K562 (cell line): ENCODE data around the gene ACAP3. TPM values are rescaled to one million over a fixed set of nuclear protein-coding genes. Genes with fewer than 3 reads are reported as not detected.

Experiments
- ATAC-seq: fragments of 200-7000 bp; cut with Tn5 transposase; 3 replicates; pipeline ENCODE4 v1.9.1; 2020; ENCODE audit warnings: moderate library complexity
- BruUV-seq: library from RNA; stranded (reverse); fragments of 400-500 nt; replicated peaks from 2 replicates; lab custom pipeline; 2021; lab: Mats Ljungman, UMichigan
- CTCF ChIA-PET: fragments of 300-600 bp; formaldehyde crosslinking; extraction: SDS; loops from one replicate; lab custom pipeline; 2021; ENCODE audit warnings: low intra/inter-chr PET ratio; lab: Yijun Ruan, JAX
- POLR2A ChIA-PET: fragments of 300-600, 350-650 bp; sonication (Branson Sonifier 250); formaldehyde crosslinking; extraction: SDS; loops from one replicate; lab custom pipeline; 2021; ENCODE audit warnings: antibody characterized with exemption, inconsistent platforms; lab: Yijun Ruan, JAX
- DNase-seq, 4 experiments: peaks; one replicate each; pipeline versions ENCODE4 v3.0.0 to v3.0.0-alpha.2; 2011 to 2018; ENCODE audit warnings: low spot score in 3 of 4, mixed read lengths in 3 of 4; ENCODE audit errors: extremely low read depth in 1 of 4
- FAIRE-seq: peaks from 2 replicates; lab custom pipeline; 2011; peaks lifted over from hg19 to GRCh38; lab: Jason Lieb, UNC
- H2AFZ ChIP-seq: 2 replicates; pipeline ENCODE4 v1.6.0; 2011; ENCODE audit warnings: low read depth, low read length, control low read depth, inconsistent platforms
- H3K27ac ChIP-seq: fragments of 200-600 bp; 3 replicates; pipeline ENCODE4 v1.8.0; 2011; ENCODE audit warnings: low read depth, mild to moderate bottlenecking, control low read depth, inconsistent platforms, low read length, moderate library complexity, mixed read lengths; ENCODE audit errors: extremely low read depth
- H3K27me3 ChIP-seq, 2 experiments: fragments of 300-600 bp in 1 of 2; 2 replicates in 1 of 2; 3 replicates in 1 of 2; pipeline versions ENCODE4 v1.6.0 to v1.8.0; 2011; ENCODE audit warnings: inconsistent platforms in 2 of 2, low read length in 2 of 2, mild to moderate bottlenecking in 1 of 2, mixed read lengths in 1 of 2, moderate library complexity in 1 of 2; ENCODE audit not compliant: control insufficient read depth in 2 of 2, insufficient read depth in 2 of 2
- H3K36me3 ChIP-seq: fragments of 300-600 bp; 3 replicates; pipeline ENCODE4 v1.8.0; 2011; ENCODE audit warnings: mild to moderate bottlenecking, low read length, inconsistent platforms; ENCODE audit not compliant: control insufficient read depth, insufficient read depth
- H3K4me1 ChIP-seq, 2 experiments: fragments of 200-600 bp in 1 of 2; replicated peaks in 1 of 2; 2 replicates in 1 of 2; 3 replicates in 1 of 2; pipeline versions ENCODE4 v1.5.1 to v1.8.0; 2011; ENCODE audit warnings: inconsistent platforms in 2 of 2, low read length in 2 of 2, mild to moderate bottlenecking in 1 of 2, mixed read lengths in 1 of 2, moderate library complexity in 1 of 2; ENCODE audit not compliant: control insufficient read depth in 2 of 2, insufficient read depth in 2 of 2
- H3K4me2 ChIP-seq: 2 replicates; pipeline ENCODE4 v1.6.1; 2011; ENCODE audit warnings: low read length, control low read depth, inconsistent platforms, mixed read lengths; ENCODE audit not compliant: insufficient read depth
- H3K4me3 ChIP-seq: fragments of 200-600 bp; sonication (generic), shearing (Covaris generic); 2 replicates; pipeline ENCODE4 v1.5.1; 2016; ENCODE audit warnings: control low read depth, inconsistent platforms
- H3K79me2 ChIP-seq: fragments of 200-600 bp; 3 replicates; pipeline ENCODE4 v1.8.0; 2011; ENCODE audit warnings: low read length, inconsistent platforms; ENCODE audit not compliant: control insufficient read depth, insufficient read depth
- H3K9ac ChIP-seq, 2 experiments: 2 replicates each; pipeline versions ENCODE4 v1.6.0 to v1.6.1; 2011; ENCODE audit warnings: low read depth in 2 of 2, low read length in 2 of 2, control low read depth in 1 of 2, inconsistent platforms in 1 of 2, mild to moderate bottlenecking in 1 of 2, mixed read lengths in 1 of 2; ENCODE audit not compliant: insufficient read depth in 1 of 2
- H3K9me1 ChIP-seq: one replicate; pipeline ENCODE4 v1.6.0; 2011; ENCODE audit warnings: inconsistent platforms, mild to moderate bottlenecking, low read length, moderate library complexity; ENCODE audit not compliant: control insufficient read depth, insufficient read depth
- H3K9me3 ChIP-seq: replicated peaks from 2 replicates; pipeline ENCODE4 v1.5.1; 2011; ENCODE audit warnings: low read depth, low read length, inconsistent platforms; ENCODE audit not compliant: control insufficient read depth, insufficient read depth
- H4K20me1 ChIP-seq: replicated peaks from 2 replicates; pipeline ENCODE4 v1.6.1; 2011; ENCODE audit warnings: low read length, inconsistent platforms, mixed read lengths; ENCODE audit not compliant: control insufficient read depth, insufficient read depth
- LCOR ChIP-seq: sonication (generic); formaldehyde crosslinking; IDR thresholded peaks from 2 replicates; pipeline ENCODE4 v1.8.0; 2022; ENCODE audit warnings: mild to moderate bottlenecking, missing genetic modification reagents
- LEF1 ChIP-seq: fragments of 450-650 bp; IDR thresholded peaks from 2 replicates; pipeline ENCODE4 v1.6.1; 2016; ENCODE audit warnings: mild to moderate bottlenecking
- RBM15 ChIP-seq: fragments of 200-400 bp; formaldehyde crosslinking; IDR thresholded peaks from 2 replicates; pipeline ENCODE4 v1.6.1; 2018; ENCODE audit warnings: mild to moderate bottlenecking, low read length, moderate library complexity; ENCODE audit not compliant: insufficient read depth
- RCOR1 ChIP-seq, 2 experiments: IDR thresholded peaks; 2 replicates each; pipeline ENCODE4 v1.6.1; 2012; ENCODE audit warnings: low read depth in 2 of 2, low read length in 2 of 2, borderline replicate concordance in 1 of 2, improper control_type of control experiment in 1 of 2
- RNF219 ChIP-seq: fragments of 250-450 bp; sonication (Bioruptor Pico); IDR thresholded peaks from 2 replicates; pipeline ENCODE4 v1.5.0; 2022; ENCODE audit warnings: mild to moderate bottlenecking
- SMARCA5 ChIP-seq: fragments of 450-650 bp; IDR thresholded peaks from 2 replicates; pipeline ENCODE4 v1.6.1; 2016
- ZBTB11 ChIP-seq, 3 experiments: fragments of 200-800 bp in 1 of 3; fragments of 250-450 bp in 1 of 3; fragments of 450-650 bp in 1 of 3; sonication (Bioruptor Pico) in 1 of 3; sonication (Bioruptor generic) in 1 of 3; formaldehyde crosslinking in 1 of 3; IDR thresholded peaks; 2 replicates each; pipeline versions ENCODE4 v1.6.1 to v1.8.0; 2016 to 2022; ENCODE audit warnings: mild to moderate bottlenecking in 2 of 3, missing genetic modification characterization in 2 of 3, missing compliant biosample characterization in 1 of 3, moderate library complexity in 1 of 3
- ZBTB49 ChIP-seq: sonication (generic); formaldehyde crosslinking; IDR thresholded peaks from 2 replicates; pipeline ENCODE4 v1.8.0; 2022; ENCODE audit warnings: missing genetic modification reagents, mild to moderate bottlenecking, borderline replicate concordance
- ZFP36 ChIP-seq: fragments of 150-350 bp; IDR thresholded peaks from 2 replicates; pipeline ENCODE4 v1.6.1; 2018; ENCODE audit warnings: low read length, low read depth; ENCODE audit not compliant: partially characterized antibody
- WGBS: fragments of 100-300 bp; shearing (Covaris generic); methylation state at CpG from one replicate; pipeline ENCODE4 v1.1.6; 2016; ENCODE audit warnings: low coverage, mixed read lengths; ENCODE audit not compliant: insufficient coverage; ENCODE audit errors: missing lambda C conversion rate; 5-methylcytosine and 5-hydroxymethylcytosine counted together
- in situ Hi-C: fragments of 300-500 bp; cut with MboI; formaldehyde crosslinking; loops from 4 replicates; pipeline ENCODE4 v1.15.0; 2018; ENCODE audit warnings: inconsistent platforms, mixed read lengths
- intact Hi-C: fragments of 100-400 bp; cut with micrococcal nuclease; formaldehyde crosslinking; loops from 2 replicates; pipeline ENCODE4 v1.14.2; 2022
- polyA plus RNA-seq, 8 experiments: library from polyadenylated mRNA; depleted of rRNA in 4 of 8; stranded (reverse) in 5 of 8; unstranded in 3 of 8; fragments of >200 nt; fragmentation: Nextera tagmentation in 2 of 8; fragmentation: Illumina TruSeq in 1 of 8; extraction: Ambion mirVana in 2 of 8; extraction: Trizol in 1 of 8; gene quantifications; 2 replicates each; pipeline versions ENCODE4 v1.2.1 to v1.2.3, GENCODE V29; 2011 to 2014; ENCODE audit warnings: inconsistent platforms in 1 of 8, missing spikeins in 1 of 8
- total RNA-seq, 7 experiments: library from RNA; depleted of rRNA in 6 of 7; stranded (reverse); fragments of >200 nt in 6 of 7; fragmentation: Illumina TruSeq in 2 of 7; extraction: Trizol in 2 of 7; gene quantifications; 2 replicates each; pipeline versions ENCODE4 v1.2.1 to v1.2.3, GENCODE V29; 2011 to 2021; ENCODE audit warnings: low replicate concordance in 1 of 7

ACAP3 gene
- total and polyA plus RNA-seq, 9 of the 15 experiments (the other 6 are each of a cell fraction or from before 2014, with no cell fraction given): 0.01 to 49.0 (median 12.0) TPM

GRCh38 chr1:1281533-1282321, 26.0 kb downstream of the ACAP3 start:
- peak in 1 of 4 experiments; percentile 29 for DNase-seq
- no peaks in the 10 kb centered on the region for H4K20me1 ChIP-seq
- H3K36me3 ChIP-seq: no peaks in the 10 kb centered on the region
- no peak overlapping the region for H2AFZ ChIP-seq
- no peak overlapping the region for H3K27ac ChIP-seq
- no peaks in the 10 kb centered on the region for H3K9me3 ChIP-seq
- 21% methylated on average over 20 of the region's 26 CpGs for WGBS
- peaks cover 3% of the 10 kb centered on the region for H3K9me1 ChIP-seq
- no peak overlapping the region for H3K4me2 ChIP-seq
- peak; percentile 13; the same call in 2 of the 3 replicates for ATAC-seq
- H3K4me3 ChIP-seq: no peak overlapping the region
- H3K79me2 ChIP-seq: no peaks in the 10 kb centered on the region
- intact Hi-C loops: no loop called here
- ChIA-PET POLR2A (interaction anchor here (0.7 to 1.0 kb wide), 3 partner anchors 8 to 10 kb away, joined by 3 to 4 read pairs (median 3); partner anchors contain the start of gene UBE2J2), CTCF (no interaction called here)
- FAIRE-seq: peak; percentile 32
- H3K9ac ChIP-seq: no peak overlapping the region; a peak in 1 of 4 replicates
- in situ Hi-C loops: no loop called here
- peaks cover 0 to 52% of the 10 kb centered on the region in 2 experiments; a peak in 3 of 5 replicates for H3K4me1 ChIP-seq
- BruUV-seq: no TSS peak
- peaks cover 0 to 12% of the 10 kb centered on the region in 2 experiments; a peak in 2 of 5 replicates for H3K27me3 ChIP-seq
- TF ChIP-seq ZBTB49 (CRISPR knock-in tag) (no peak), RNF219 (CRISPR knock-in tag) (no peak), LEF1 (no peak), ZFP36 (peak; percentile 92), SMARCA5 (peak; percentile 62; the same call in 1 of the 2 replicates), RBM15 (no peak), LCOR (no peak), ZBTB11 (CRISPR knock-in tag; IDR thresholded peaks at IDR 0.05) (no peak), RCOR1 (IDR thresholded peaks at IDR 0.05; ENCODE audit: borderline replicate concordance in 1 of 2, low read depth in 2 of 2, low read length in 2 of 2) (0 out of 4 replicates have a peak, but pooled peaks of 1 of the 2 experiments have one; percentile 34)
